ENCODE measurements around the gene DYNC1I2. TPM values are rescaled to one million over a fixed set of nuclear protein-coding genes. Genes with fewer than 3 reads are reported as not detected.
A peak's percentile ranks its signal among the peaks of the same experiment; 100 is the strongest.

DYNC1I2 gene
- total RNA-seq, 1 experiment from 2014 or later: 67.1 TPM

DNA sequence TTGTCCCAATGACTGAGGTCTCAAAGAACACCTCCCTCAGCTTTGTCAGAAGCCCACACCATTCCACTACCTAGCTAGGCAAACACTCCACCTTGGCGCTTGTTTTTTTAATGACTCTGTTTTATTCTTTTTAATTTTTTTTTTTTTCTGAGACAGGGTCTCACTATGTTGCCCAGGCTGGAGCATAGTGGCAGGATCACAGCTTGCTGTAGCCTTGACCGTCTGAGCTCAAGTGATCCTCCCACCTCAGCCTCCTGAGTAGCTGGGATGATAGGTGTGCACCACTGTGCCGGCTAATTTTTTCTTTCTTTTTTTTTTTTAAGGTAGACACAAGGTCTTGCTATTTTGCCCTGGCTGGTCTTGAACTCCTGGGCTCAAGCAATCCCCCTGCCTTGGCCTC, 104.9 kb downstream of the DYNC1I2 start:
- intact Hi-C loops (cut with micrococcal nuclease; ENCODE audit: unreplicated experiment): no loop called here

DNA sequence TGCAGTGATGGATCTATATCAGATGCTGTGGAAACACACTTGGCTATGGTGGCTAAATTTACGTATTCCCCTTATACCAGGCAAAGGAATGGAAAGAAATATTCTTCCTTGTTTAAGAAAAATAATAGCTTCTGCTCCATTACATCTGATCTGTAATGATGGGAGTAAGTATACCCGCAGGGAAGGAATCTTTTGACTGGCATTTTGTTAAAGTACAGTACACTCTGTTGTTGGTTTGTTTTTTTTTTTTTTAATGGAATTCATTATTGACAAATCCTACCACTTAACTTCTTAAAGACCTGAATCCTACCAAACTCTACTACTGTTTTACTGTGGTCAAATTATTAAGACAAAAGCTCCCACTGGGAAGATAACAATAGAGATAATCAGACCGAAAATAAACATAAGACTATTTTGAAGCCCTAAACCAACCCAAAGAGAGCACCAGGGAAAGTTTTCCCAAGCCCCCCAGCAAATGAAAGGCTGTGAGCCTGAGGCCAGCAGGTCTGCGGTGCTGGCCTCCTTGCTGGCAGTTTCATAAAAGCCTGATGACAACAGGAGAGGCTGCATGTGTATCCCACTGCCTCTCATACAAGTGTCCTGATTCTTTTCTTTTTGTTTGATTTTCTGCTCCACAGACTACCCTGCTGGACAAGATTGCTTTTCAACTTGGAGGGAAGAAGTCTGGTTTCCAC, 105.8 kb downstream of the DYNC1I2 start:
- Mint-ChIP-seq H3K9me3 (ENCODE audit: low read depth, unreplicated experiment) (no peaks in the 10 kb centered on the region), H3K4me1 (ENCODE audit: low read depth, unreplicated experiment) (peaks cover 1% of the 10 kb centered on the region), H3K27ac (ENCODE audit: unreplicated experiment) (no peak overlapping the region), H3K4me3 (ENCODE audit: low read depth, unreplicated experiment) (no peak overlapping the region), H3K27me3 (ENCODE audit: unreplicated experiment) (no peaks in the 10 kb centered on the region), H3K36me3 (ENCODE audit: insufficient read depth, unreplicated experiment) (no peaks in the 10 kb centered on the region)
- DNase-seq: no peak
- no TSS peak for BruUV-seq (replicated peaks)
- CTCF ChIA-PET: no interaction called here
- TF ChIP-seq CTCF (IDR thresholded peaks at IDR 0.05; ENCODE audit: unreplicated experiment): no peak
- intact Hi-C loops (cut with micrococcal nuclease; ENCODE audit: unreplicated experiment): no loop called here

More for the DNA sequence above, 104.9 kb downstream of the DYNC1I2 start:
- CTCF ChIA-PET: no interaction called here
- H3K9me3 Mint-ChIP-seq (ENCODE audit: low read depth, unreplicated experiment): no peaks in the 10 kb centered on the region
- no peak for TF ChIP-seq CTCF (IDR thresholded peaks at IDR 0.05; ENCODE audit: unreplicated experiment)
- no peaks in the 10 kb centered on the region for H3K36me3 Mint-ChIP-seq (ENCODE audit: insufficient read depth, unreplicated experiment)
- no peaks in the 10 kb centered on the region for H3K27me3 Mint-ChIP-seq (ENCODE audit: unreplicated experiment)
- no peak overlapping the region for H3K27ac Mint-ChIP-seq (ENCODE audit: unreplicated experiment)
- no peak overlapping the region for H3K4me3 Mint-ChIP-seq (ENCODE audit: low read depth, unreplicated experiment)
- no TSS peak for BruUV-seq (replicated peaks)
- H3K4me1 Mint-ChIP-seq (ENCODE audit: low read depth, unreplicated experiment): no peaks in the 10 kb centered on the region
- DNase-seq: no peak

DNA sequence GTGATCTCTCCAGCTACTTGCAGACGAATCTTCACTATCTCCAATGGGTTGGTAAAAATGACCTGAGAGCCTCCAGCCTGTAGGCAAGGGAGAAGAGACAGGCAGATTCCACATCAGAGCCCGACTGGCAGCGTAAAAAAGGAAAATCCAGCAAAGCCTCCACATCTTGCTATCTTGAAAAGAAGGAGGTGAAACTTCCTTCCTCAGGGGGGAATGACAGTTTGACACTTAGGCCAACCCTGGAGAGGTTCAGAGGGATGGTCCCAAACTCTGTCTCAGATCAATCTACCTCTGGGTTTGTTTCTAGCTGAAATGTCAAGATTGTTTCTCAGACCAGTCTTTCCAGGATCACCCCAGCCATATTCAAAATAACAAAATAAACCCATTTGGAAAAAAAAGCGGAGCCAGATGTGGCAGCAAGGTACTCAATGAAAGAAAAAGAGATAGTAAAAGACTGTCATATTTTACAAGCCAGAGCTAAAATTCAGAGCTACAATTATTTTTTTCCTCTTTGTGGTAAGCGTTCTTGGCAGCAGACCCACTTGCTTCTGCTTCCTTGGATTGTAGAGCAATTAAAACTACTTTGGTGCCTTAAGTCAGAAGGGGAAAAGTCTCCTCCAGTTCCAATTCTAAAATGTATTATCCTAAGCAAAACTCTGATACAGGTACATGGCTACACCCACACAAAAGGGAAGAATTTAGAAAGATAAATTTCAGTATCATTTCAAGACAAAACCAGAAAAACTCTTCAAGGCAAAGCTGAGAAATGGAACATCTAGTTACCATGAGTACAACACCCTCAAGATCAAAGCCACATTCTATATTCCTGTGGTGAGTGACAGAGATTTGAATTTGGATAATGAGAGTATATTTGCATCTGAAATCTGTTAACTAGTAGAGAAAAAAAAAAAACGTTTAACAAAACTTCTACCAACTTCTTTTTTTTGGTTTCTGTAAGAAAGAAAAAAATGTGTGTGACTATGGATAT, 106.7 kb downstream of the DYNC1I2 start:
- CTCF ChIA-PET: no interaction called here
- H3K36me3 Mint-ChIP-seq (ENCODE audit: insufficient read depth, unreplicated experiment): no peaks in the 10 kb centered on the region
- BruUV-seq (replicated peaks): no TSS peak
- H3K27ac Mint-ChIP-seq (ENCODE audit: unreplicated experiment): no peak overlapping the region
- H3K4me3 Mint-ChIP-seq (ENCODE audit: low read depth, unreplicated experiment): no peak overlapping the region
- H3K27me3 Mint-ChIP-seq (ENCODE audit: unreplicated experiment): no peaks in the 10 kb centered on the region
- intact Hi-C loops (cut with micrococcal nuclease; ENCODE audit: unreplicated experiment): no loop called here
- peaks cover 8% of the 10 kb centered on the region for H3K4me1 Mint-ChIP-seq (ENCODE audit: low read depth, unreplicated experiment)
- no peaks in the 10 kb centered on the region for H3K9me3 Mint-ChIP-seq (ENCODE audit: low read depth, unreplicated experiment)
- no peak for DNase-seq
- TF ChIP-seq CTCF (IDR thresholded peaks at IDR 0.05; ENCODE audit: unreplicated experiment): no peak

- Mint-ChIP-seq H3K9me3 (ENCODE audit: low read depth, unreplicated experiment) (no peaks in the 10 kb centered on the region), H3K27me3 (ENCODE audit: unreplicated experiment) (no peaks in the 10 kb centered on the region), H3K36me3 (ENCODE audit: insufficient read depth, unreplicated experiment) (no peaks in the 10 kb centered on the region), H3K4me3 (ENCODE audit: low read depth, unreplicated experiment) (no peak overlapping the region), H3K4me1 (ENCODE audit: low read depth, unreplicated experiment) (peaks cover 8% of the 10 kb centered on the region), H3K27ac (ENCODE audit: unreplicated experiment) (peak overlapping the region; percentile 24)
- no TSS peak for BruUV-seq (replicated peaks)
- intact Hi-C loops (cut with micrococcal nuclease; ENCODE audit: unreplicated experiment): no loop called here
- no peak for DNase-seq
- no peak for TF ChIP-seq CTCF (IDR thresholded peaks at IDR 0.05; ENCODE audit: unreplicated experiment)
- CTCF ChIA-PET: no interaction called here
Measured at GRCh38 chr2:171794918-171795317, 107.6 kb downstream of the DYNC1I2 start.

Other genes starting within 250 kb of the DYNC1I2 start
- 2.3 and 2.6 TPM in 2 replicates for gene CYBRD1, start 165.0 kb upstream of the DYNC1I2 start, total RNA-seq (2022)
- gene SLC25A12, start 206.8 kb downstream of the DYNC1I2 start, total RNA-seq (2022): 11.9 and 17.8 TPM in 2 replicates
- 58.2 and 64.3 TPM in 2 replicates for gene HAT1, start 235.0 kb downstream of the DYNC1I2 start, total RNA-seq (2022)